Liver (tissue), 9 donors: ENCODE results near the gene ADGRV1. TPM values are rescaled to one million over a fixed set of nuclear protein-coding genes. Genes with fewer than 3 reads are reported as not detected.

Experiments used
- DNase-seq: peaks from one replicate; pipeline ENCODE4 v3.0.0-alpha.2; 2017; ENCODE audit warnings: low spot score
- H3K27ac ChIP-seq, 2 donors: one replicate each; pipeline ENCODE4 v1.7.0; 2013; ENCODE audit warnings: inconsistent platforms in 2 of 2, low read length in 2 of 2, control low read depth in 1 of 2, low read depth in 1 of 2, mild to moderate bottlenecking in 1 of 2
- H3K27me3 ChIP-seq, 4 donors: one replicate each; pipeline versions ENCODE4 v1.6.1 to v1.7.0; 2013; ENCODE audit warnings: low read length in 3 of 4, inconsistent platforms in 1 of 4, mild to moderate bottlenecking in 1 of 4, moderate library complexity in 1 of 4; ENCODE audit not compliant: control insufficient read depth in 4 of 4, insufficient read depth in 4 of 4
- H3K36me3 ChIP-seq, 4 donors: one replicate each; pipeline versions ENCODE4 v1.6.1 to v1.7.0; 2013; ENCODE audit warnings: low read length in 3 of 4, mild to moderate bottlenecking in 3 of 4, low read depth in 1 of 4, moderate library complexity in 1 of 4; ENCODE audit not compliant: control insufficient read depth in 4 of 4, insufficient read depth in 3 of 4
- H3K4me1 ChIP-seq, 4 donors: one replicate each; pipeline versions ENCODE4 v1.6.1 to v1.7.0; 2013; ENCODE audit warnings: low read length in 3 of 4, mild to moderate bottlenecking in 3 of 4, moderate library complexity in 1 of 4; ENCODE audit not compliant: control insufficient read depth in 4 of 4, insufficient read depth in 4 of 4
- H3K4me3 ChIP-seq, 3 donors: one replicate each; pipeline versions ENCODE4 v1.6.1 to v1.7.0; 2013; ENCODE audit warnings: low read length in 3 of 3, control low read depth in 1 of 3, low read depth in 1 of 3, mild to moderate bottlenecking in 1 of 3
- H3K9ac ChIP-seq, 2 donors: one replicate each; pipeline ENCODE4 v1.7.0; 2013; ENCODE audit warnings: low read length in 2 of 2, mild to moderate bottlenecking in 2 of 2, moderate library complexity in 2 of 2, control low read depth in 1 of 2, low read depth in 1 of 2
- H3K9me3 ChIP-seq, 4 donors: one replicate each; pipeline versions ENCODE4 v1.6.1 to v1.7.0; 2013; ENCODE audit warnings: low read length in 3 of 4; ENCODE audit not compliant: control insufficient read depth in 4 of 4
- ATF3 ChIP-seq: IDR thresholded peaks from 2 replicates; pipeline ENCODE4 v1.6.1; 2016; ENCODE audit warnings: antibody characterized with exemption
- CTCF ChIP-seq: fragments of 150-350 bp; IDR thresholded peaks from 2 replicates; pipeline ENCODE4 v1.5.1; 2017; ENCODE audit warnings: improper control_type of control experiment, low read depth, low read length; ENCODE audit not compliant: missing input control
- EGR1 ChIP-seq, 2 donors: IDR thresholded peaks; 2 replicates each; pipeline ENCODE4 v1.6.1; 2016 to 2018; ENCODE audit warnings: antibody characterized with exemption in 2 of 2, low read depth in 2 of 2
- FOXA1 ChIP-seq: IDR thresholded peaks from 2 replicates; pipeline ENCODE4 v1.6.1; 2016; ENCODE audit warnings: antibody characterized with exemption
- FOXA2 ChIP-seq: IDR thresholded peaks from 2 replicates; pipeline ENCODE4 v1.6.1; 2016; ENCODE audit warnings: antibody characterized with exemption
- GABPA ChIP-seq, 2 donors: IDR thresholded peaks in 1 of 2; conservative IDR thresholded peaks in 1 of 2; 2 replicates each; pipeline ENCODE4 v1.6.1; 2016; ENCODE audit warnings: antibody characterized with exemption in 2 of 2, mild to moderate bottlenecking in 1 of 2, moderate library complexity in 1 of 2
- HNF4A ChIP-seq, 2 donors: conservative IDR thresholded peaks; 2 replicates each; pipeline ENCODE4 v1.6.1; 2016; ENCODE audit warnings: antibody characterized with exemption in 2 of 2, mild to moderate bottlenecking in 2 of 2
- HNF4G ChIP-seq: IDR thresholded peaks from 2 replicates; pipeline ENCODE4 v1.6.1; 2016; ENCODE audit warnings: antibody characterized with exemption
- MAX ChIP-seq: IDR thresholded peaks from 2 replicates; pipeline ENCODE4 v1.6.1; 2016; ENCODE audit warnings: antibody characterized with exemption
- RAD21 ChIP-seq, 2 donors: IDR thresholded peaks; 2 replicates each; pipeline ENCODE4 v1.6.1; 2016; ENCODE audit warnings: antibody characterized with exemption in 2 of 2, mild to moderate bottlenecking in 2 of 2
- REST ChIP-seq: IDR thresholded peaks from 2 replicates; pipeline ENCODE4 v1.6.1; 2016; ENCODE audit warnings: antibody characterized with exemption, mild to moderate bottlenecking
- SP1 ChIP-seq: IDR thresholded peaks from 2 replicates; pipeline ENCODE4 v1.6.1; 2018; ENCODE audit warnings: antibody characterized with exemption, mild to moderate bottlenecking
- YY1 ChIP-seq: IDR thresholded peaks from 2 replicates; pipeline ENCODE4 v1.6.1; 2016; ENCODE audit warnings: antibody characterized with exemption, mild to moderate bottlenecking
- ZBTB33 ChIP-seq: IDR thresholded peaks from 2 replicates; pipeline ENCODE4 v1.6.1; 2016; ENCODE audit warnings: antibody characterized with exemption
- WGBS: extraction: QIAGEN DNeasy Blood & Tissue Kit; methylation state at CpG from one replicate; pipeline ENCODE4 v1.1.7; 2013; 5-methylcytosine and 5-hydroxymethylcytosine counted together
- polyA plus RNA-seq, 2 donors: library from polyadenylated mRNA; stranded (reverse) in 1 of 2; unstranded in 1 of 2; fragments of 200-250 nt in 1 of 2; fragments of >200 nt in 1 of 2; fragmentation: Nextera tagmentation in 1 of 2; extraction: Ambion mirVana in 1 of 2; gene quantifications; one replicate each; pipeline versions ENCODE4 v1.2.1 to v1.2.3, GENCODE V29; 2013 to 2015
- total RNA-seq, 2 donors: library from RNA; depleted of rRNA; stranded (reverse); fragments of >200 nt; gene quantifications; one replicate each; pipeline ENCODE4 v1.2.3, GENCODE V29; 2014
- donor health status: healthy.
- donor health status: healthy.
- donor health status: healthy.
- donor health status: healthy.
- donor health status: healthy.

The ADGRV1 gene
- total and polyA plus RNA-seq, 4 donors: 5.1 to 15.5 (median 9.6) TPM

GRCh38 chr5:90865180-90865579 is 306.6 kb downstream of the ADGRV1 start:
- no peak for DNase-seq
- Histone ChIP-seq H3K4me1 (peaks cover 0 to 30% (median 2%) of the 10 kb centered on the region in 4 donors), H3K36me3 (no peaks in the 10 kb centered on the region), H3K9me3 (no peaks in the 10 kb centered on the region), H3K27me3 (no peaks in the 10 kb centered on the region), H3K4me3 (no peak overlapping the region), H3K27ac (peak overlapping the region; percentile 92 to 95), H3K9ac (peak overlapping the region; percentile 30 to 89)
- WGBS: 81% methylated on average over 4 of the region's 4 CpGs
- TF ChIP-seq GABPA (IDR thresholded peaks at IDR 0.05 in 1 of 2, conservative IDR thresholded peaks at IDR 0.05 in 1 of 2) (no peak), MAX (no peak), REST (no peak), EGR1 (IDR thresholded peaks at IDR 0.05; ENCODE audit: low read depth in 2 of 2) (no peak), CTCF (no peak), ZBTB33 (no peak), RAD21 (IDR thresholded peaks at IDR 0.05) (no peak), HNF4G (no peak), HNF4A (conservative IDR thresholded peaks at IDR 0.05) (no peak), YY1 (no peak)

GRCh38 chr5:90866333-90866732 is 307.7 kb downstream of the ADGRV1 start:
- peak overlapping the region; percentile 92 to 95 for H3K27ac ChIP-seq
- no peak for DNase-seq

More at GRCh38 chr5:90866333-90866732, 307.7 kb downstream of the ADGRV1 start:
- H3K4me1 ChIP-seq: peaks cover 0 to 34% (median 2%) of the 10 kb centered on the region in 4 donors
- TF ChIP-seq HNF4A (conservative IDR thresholded peaks at IDR 0.05): no peak
- no peak for TF ChIP-seq ATF3
- TF ChIP-seq SP1: no peak
- peak; percentile 87 to 88 for TF ChIP-seq RAD21 (IDR thresholded peaks at IDR 0.05)
- TF ChIP-seq EGR1 (IDR thresholded peaks at IDR 0.05; ENCODE audit: low read depth in 2 of 2): no peak
- peak; percentile 74 for TF ChIP-seq CTCF
- TF ChIP-seq FOXA1: no peak
- peak; percentile 85 for TF ChIP-seq YY1
- TF ChIP-seq FOXA2: no peak
- no peaks in the 10 kb centered on the region for H3K36me3 ChIP-seq
- H3K9ac ChIP-seq: peak overlapping the region; percentile 74 to 89
- no peak overlapping the region for H3K4me3 ChIP-seq
- WGBS: under 1% methylated on average over 2 of the region's 2 CpGs
- no peaks in the 10 kb centered on the region for H3K9me3 ChIP-seq
- no peaks in the 10 kb centered on the region for H3K27me3 ChIP-seq
